ENCODE results near the gene SLCO4A1. TPM values are rescaled to one million over a fixed set of nuclear protein-coding genes. Genes with fewer than 3 reads are reported as not detected.

Gene SLCO4A1
- total RNA-seq, 1 donor from 2014 or later, result 0.60 TPM

DNA sequence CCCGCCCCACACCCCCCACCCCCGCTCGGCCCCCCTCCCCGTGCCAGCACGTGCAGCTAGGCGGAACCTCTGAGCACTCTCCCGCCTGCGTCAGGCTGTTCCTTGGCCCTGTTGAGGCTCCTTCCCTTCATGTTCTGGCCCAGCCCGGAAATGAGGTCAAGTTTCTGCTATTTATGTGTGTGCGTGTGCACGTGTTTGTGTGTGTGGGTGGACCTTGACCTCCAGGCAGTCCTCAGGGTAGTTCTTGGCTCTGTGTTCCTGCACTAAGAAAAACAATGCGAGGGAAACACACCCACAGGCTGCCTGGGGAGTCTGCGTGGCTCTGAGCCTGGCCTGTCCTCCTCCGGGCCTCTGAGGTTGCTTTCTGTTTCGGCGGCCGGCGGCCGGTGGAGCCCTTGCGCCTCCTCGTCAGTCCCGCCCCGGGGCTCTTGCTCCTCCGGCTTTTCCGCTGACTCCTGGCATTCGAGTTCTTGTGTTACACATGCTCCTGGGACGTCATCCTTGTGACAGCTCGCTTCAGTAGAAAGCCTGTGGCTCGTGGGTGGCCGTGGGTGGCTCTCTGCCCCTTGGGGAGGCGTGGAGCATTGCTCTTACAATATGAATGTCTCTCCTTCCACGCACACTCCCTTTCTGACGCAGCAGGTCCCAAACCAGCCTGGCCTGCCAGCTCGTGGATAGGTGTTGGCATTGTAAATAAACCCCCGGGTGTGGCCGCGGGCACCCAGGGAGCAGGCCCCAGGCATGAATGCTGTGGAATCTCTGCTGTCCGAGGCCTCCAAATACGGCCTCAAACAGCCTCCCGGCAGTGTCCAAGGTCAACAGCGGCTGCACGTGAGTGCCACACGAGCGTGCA is 10.0 kb downstream of the SLCO4A1 start:
- peak; percentile 55 to 98 for DNase-seq (ENCODE audit: low read depth in 2 of 2)

DNA sequence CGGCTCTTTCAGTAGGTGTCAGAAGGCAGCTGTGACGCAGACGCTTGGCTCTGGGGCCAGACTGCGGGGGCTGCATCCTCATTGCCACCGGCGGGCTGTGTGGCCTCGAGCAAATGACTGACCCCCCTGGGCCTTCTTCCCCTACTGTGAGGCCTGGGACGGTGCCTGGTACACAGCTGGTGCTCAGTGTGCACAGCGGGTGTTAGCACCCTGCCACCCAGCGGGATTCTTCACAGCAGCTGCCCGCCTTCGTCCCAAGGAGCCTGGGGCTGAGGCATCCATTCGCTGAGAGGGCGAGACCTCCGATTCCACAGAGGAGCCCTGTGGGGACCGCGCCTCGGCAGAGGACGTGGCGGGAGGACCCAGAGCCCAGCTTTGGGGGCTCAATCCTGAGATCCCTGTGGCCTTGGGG is 10.6 kb downstream of the SLCO4A1 start:
- no peak for DNase-seq (ENCODE audit: low read depth in 2 of 2)

DNA sequence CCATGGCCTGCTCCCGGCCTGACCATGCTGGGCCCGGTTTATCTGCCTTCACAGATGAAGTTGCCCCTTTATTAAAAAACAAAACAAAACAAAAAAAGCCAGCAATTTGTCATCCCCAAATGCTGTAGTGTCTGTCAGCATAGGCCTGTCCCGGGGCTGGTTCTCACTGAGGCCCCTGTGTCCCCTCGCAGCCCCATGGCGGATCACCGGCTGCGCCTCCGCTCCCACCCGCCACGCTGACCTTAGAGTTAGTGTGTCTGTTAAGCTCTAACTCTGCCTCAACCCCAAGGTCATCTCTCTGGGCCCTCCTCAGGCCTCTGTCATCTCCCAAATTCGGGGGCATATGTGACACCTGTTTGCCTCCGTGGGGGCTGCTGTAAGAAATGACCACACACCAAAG is 11.1 kb downstream of the SLCO4A1 start:
- DNase-seq (ENCODE audit: low read depth in 2 of 2), result no peak

DNA sequence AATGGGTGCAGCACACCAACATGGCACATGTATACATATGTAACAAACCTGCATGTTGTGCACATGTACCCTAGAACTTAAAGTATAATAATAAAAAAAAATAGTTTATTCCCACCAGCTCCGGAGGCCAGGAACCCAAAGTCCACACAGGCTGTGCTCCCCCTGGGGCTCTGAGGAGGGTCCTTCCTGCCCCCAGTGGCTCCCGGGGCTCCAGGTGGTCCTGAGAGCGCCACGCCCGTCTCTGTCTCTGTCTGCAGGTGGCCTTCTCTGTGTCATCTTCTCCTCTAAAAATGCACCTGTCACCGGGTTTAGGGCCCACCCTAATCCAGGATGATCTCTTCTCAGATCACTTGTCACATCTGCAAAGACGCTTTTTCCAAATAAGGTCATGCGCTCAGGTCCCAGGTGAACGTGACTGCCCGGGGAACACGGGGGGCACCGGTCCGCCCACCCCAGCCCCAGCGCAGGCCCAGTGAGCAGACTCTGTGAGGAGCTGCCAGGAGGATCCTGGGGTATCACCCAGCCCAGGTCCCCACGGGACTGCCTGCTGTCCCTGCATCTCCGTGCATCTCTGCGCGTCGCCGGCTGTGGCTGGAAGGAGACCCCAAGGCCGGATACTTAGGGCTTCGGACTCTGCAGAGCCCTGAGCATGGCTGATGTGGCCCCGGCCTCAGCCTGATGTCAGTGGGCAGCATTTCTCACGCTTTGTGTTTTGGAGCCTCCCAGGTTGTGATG is 11.8 kb downstream of the SLCO4A1 start:
- no peak for DNase-seq (ENCODE audit: low read depth in 2 of 2)

DNA sequence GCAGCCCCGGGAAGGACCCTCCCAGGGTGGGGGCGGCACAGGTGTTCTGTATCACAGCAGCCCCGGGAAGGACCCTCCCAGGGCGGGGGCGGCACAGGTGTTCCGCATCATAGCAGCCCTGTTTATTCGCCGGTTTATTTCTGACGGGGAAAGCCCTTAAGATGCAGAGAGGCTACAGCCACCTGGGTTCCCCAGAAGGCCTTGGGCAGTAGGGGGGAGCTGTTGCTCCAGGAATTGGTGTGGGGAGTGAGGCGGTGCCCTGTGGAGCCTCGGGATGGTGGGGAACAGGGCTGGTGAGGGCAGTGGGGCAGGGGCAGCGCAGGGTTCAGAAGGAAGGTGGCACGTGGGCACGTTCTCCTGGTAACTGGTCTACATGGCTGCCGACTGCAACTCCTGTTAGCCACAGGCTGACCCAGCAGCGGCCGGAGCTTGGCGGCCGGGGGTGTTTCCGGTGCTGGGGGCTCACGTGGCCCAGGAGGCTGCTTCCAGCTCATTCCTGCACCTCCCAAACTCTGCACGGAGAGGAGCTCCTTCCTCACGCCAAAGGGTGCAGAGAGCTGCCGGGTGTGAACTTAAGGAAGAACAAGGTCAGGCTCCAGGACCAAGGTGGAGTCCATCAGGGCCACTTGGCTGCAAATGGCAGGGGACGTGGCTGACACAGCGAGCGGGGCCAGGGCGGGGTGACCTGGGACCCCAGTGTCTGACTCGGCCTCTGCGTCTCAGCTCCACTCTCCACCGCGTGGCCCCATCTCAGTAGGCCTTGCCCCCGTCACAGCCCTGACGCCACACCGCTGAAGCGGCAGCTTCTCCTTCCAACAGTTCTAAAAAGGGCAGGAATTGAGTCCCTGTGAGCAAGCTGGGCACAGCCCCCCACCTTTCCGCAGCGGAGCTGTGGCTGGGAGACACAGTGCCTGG is 13.2 kb downstream of the SLCO4A1 start:
- DNase-seq (ENCODE audit: low read depth in 2 of 2), result no peak

DNA sequence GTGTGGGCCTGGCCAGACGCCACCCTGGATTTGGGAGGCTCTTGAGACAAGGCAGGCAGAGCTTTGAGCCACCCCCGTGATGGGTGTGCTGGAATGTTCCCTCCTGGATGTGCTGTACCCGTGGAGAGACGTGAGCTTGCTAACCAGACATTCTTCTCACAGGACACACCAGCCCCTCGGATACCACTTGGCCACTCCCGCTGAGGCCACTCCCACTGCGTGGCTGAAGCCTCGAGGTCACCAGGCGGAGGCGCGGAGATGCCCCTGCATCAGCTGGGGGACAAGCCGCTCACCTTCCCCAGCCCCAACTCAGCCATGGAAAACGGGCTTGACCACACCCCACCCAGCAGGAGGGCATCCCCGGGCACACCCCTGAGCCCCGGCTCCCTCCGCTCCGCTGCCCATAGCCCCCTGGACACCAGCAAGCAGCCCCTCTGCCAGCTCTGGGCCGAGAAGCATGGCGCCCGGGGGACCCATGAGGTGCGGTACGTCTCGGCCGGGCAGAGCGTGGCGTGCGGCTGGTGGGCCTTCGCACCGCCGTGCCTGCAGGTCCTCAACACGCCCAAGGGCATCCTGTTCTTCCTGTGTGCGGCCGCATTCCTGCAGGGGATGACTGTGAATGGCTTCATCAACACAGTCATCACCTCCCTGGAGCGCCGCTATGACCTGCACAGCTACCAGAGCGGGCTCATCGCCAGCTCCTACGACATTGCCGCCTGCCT is 14.1 kb downstream of the SLCO4A1 start:
- no peak for DNase-seq (ENCODE audit: low read depth in 2 of 2)

DNA sequence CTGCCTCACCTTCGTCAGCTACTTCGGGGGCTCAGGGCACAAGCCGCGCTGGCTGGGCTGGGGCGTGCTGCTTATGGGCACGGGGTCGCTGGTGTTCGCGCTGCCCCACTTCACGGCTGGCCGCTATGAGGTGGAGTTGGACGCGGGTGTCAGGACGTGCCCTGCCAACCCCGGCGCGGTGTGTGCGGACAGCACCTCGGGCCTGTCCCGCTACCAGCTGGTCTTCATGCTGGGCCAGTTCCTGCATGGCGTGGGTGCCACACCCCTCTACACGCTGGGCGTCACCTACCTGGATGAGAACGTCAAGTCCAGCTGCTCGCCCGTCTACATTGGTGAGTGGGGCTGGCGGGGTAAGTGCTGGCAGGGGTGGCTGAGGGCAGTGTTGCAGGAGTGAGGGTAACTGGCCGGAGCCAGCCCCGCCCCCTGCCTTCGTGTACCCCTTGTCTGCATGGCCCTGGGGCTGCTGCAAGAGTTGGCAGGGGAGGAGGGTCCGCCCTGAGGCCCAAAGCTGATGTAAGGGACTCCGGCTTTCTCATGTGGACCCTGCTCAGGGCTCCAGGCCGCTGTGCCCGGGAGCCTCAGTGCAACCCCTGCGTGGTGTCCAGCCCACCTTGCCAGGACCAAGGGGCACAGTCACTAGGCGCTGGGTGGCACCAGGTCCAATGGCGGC is 14.8 kb downstream of the SLCO4A1 start:
- no peak for DNase-seq (ENCODE audit: low read depth in 2 of 2)

DNA sequence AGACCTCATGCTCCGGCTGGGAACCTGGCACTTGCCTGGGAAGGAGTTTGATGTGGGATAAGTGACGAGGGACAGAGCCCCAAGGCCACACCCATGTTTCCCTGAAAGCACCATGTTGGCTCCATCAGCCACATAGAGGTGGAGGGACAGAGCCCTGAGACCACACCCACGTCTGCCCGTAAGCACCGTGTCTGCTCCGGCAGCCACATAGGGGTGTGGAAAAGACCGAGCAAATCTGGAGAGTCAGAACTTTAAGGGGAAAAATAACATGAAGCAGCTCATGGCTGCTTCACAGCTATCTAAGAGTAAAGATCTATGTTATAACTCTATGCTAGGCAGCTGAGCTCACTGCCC is 15.3 kb downstream of the SLCO4A1 start:
- no peak for DNase-seq (ENCODE audit: low read depth in 2 of 2)

DNA sequence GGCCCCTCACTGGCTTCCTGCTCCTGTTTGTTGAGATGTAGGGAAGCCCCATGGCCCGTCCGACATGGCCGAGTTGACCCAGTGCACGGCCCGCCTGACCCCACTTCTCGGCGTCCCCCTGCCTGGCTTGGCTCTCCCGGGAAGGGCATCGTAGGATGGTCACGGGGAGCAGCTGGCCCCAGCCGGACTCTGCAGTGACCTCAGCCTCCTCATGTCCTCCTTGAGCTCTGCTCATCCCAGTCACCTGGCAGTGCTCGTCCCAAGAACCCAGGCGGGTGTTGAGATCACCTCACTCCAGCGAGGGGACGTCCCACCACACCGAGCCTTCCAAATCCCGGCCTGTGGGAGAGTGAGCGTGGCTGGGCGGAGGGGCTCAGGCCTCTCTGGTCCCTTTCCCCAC is 15.7 kb downstream of the SLCO4A1 start:
- no peak for DNase-seq (ENCODE audit: low read depth in 2 of 2)

DNA sequence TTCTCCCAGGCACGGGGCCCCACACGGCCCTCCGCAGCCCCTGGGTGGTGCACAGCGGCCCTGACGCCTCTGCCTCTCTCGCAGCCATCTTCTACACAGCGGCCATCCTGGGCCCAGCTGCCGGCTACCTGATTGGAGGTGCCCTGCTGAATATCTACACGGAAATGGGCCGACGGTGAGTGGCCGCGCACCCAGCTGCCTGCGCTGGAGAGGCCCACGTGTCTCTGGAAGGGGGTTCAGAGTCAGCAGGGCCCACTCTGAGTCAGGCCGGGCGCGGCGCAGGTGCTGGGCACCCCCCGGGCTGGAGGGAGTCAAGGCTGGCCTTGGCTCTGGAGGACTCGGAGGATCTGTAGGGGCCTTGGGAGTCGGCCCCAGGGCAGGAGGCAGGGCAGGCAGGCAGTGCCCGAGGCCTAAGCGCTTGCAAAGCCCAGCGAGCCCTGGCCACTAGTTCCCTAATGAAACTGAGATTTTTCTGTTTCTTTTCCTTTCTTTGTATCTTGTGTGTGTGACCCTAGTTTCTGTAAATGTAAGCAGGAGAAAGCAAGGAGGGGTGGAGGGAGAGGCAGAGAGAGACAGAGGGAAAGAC is 16.4 kb downstream of the SLCO4A1 start:
- DNase-seq (ENCODE audit: low read depth in 2 of 2), result no peak

DNA sequence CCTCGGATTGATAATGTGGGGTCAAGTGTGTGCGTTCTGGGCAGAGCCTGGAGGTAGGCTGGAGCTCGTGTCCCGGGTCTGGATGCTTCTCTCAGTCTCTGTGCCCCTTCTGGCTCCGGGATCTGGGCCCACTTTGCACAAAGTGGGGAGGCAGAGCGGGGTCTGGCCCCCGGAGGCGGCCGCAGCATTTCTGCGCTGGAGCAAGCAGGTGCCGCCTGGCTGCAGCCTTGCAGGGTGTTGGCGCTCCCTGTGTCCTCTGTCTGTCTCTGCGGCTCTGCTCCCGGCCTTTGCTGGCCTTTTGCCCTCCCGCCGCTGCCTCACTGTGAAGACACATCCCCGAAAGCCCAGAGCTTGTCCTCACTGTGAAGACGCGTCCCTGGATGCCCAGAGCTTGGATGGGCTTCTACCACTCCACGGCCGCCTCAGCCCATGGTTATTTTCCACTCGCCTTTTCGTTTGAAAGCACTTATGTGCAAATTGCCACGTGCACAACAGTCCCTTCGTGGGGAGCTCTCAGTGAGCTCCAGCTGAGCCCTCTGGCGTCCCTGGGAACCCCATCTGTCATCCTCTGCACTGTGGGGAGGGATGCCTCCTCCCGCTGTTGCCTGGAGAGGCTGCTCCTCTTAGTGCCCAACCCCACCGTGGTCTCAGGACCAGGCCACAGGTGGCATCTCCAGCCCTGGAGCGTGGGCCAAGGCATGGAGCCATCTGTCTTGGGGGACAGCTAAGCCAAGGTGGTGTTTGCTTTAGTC is 17.4 kb downstream of the SLCO4A1 start:
- no peak for DNase-seq (ENCODE audit: low read depth in 2 of 2)

DNA sequence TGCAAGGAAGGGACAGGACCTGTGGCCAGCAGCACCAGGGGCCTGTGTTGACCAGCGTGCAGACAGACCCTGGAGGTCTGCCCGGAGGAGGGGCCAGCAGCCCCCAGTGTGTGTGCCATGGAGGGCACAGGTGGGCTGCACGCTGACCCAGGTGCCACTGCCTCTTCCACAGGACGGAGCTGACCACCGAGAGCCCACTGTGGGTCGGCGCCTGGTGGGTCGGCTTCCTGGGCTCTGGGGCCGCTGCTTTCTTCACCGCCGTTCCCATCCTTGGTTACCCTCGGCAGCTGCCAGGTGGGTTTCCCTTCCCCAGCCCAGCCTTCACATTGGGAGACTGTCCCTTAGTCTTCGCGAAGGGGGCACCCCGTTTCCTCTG is 17.9 kb downstream of the SLCO4A1 start:
- no peak for DNase-seq (ENCODE audit: low read depth in 2 of 2)

DNA sequence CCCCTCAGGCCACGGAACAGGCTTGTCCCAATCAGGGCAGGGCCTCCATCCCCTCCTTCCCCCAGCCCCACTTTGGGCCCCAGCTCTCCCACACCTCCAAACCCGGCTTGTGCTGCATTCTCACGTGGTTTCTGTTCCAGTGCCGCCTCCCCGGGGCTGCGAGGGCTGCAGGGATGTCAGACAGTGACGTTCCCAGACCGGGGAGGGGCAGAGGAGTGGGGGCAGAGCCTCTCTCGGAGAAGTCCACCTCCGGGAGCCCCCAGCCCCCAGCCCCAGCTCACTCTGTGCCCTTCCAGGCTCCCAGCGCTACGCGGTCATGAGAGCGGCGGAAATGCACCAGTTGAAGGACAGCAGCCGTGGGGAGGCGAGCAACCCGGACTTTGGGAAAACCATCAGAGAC is 18.5 kb downstream of the SLCO4A1 start:
- DNase-seq (ENCODE audit: low read depth in 2 of 2), result no peak

DNA sequence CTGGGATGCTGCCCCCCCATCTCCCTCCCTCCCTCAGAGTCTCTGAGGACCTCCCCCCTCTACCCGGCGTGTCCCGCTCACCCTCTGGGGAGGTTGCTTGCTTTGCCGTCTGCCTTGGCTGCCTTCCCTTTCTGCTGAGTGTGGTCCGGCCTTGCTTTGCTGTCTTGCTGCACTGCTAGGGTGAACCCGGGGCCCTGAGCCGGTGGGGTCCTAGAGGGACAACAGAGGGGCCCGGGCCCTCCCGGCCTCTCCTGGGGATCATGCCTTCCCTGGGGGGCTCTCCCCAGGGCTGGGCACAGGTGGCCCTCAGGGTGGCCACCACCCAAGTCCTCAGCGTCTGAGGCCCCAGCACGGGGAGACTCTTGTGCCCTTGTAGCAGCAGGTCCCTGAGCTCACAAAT is 19.3 kb downstream of the SLCO4A1 start:
- DNase-seq (ENCODE audit: low read depth in 2 of 2), result no peak

DNA sequence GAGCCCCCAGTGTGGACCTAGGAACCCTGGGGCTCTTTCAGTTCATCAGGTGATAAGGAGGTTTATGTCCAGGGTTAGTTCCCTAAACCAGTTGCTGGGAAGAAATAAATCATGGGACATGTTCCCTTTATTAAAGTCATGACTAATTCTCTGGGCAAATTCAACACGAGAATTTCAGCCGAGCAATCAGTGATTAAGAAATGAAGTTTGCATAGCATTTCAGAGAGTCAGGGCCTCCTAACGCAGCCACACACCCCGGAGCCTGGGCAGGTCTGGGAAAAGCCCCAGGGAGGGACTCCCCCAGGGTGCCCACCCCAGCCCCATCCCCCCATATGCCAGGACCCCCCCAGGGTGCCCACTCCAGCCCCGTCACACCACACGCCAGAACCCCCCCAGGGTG is 20.1 kb downstream of the SLCO4A1 start:
- DNase-seq (ENCODE audit: low read depth in 2 of 2), result no peak

DNA sequence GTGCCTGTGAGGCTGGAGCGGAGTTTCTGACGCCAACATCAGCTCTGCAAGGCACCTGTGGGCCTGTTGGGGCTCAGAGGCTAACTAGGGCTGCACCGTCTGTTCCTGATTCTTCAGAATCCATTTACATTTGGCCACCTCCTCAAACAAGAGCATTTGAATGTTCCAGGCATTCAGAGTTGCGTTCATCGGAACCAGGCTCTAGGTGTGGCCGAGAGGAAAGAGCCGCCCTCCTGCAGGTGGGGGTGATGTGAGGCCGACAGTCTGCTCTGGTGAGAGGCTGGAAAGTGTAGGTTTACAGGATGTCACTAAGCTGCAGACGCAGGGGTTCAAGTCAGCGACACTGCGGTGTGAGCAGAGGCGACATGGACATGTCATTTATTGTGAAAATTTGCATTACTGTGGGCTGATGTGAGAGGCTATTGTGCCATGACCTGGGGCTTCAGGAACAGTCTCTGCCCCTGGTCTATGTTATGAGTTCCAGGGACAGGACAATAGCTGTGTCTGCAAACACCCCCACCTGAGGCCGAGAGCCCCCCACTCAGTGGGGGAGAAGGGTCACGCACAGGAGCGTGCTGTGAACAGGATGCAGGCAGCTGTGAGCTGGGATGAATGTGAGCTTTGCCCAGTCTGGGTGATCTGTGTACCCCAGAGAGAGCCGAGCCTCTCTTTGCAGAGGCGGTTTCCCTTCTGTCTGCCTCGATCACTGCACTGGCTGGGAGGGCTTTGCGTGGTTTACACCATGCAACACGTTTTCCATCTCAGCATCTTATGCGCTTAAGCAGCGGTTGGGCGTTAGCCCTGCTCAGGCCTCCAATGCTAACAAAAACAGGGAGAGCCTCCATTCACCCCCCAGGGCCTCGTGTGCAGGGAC is 21.1 kb downstream of the SLCO4A1 start:
- no peak for DNase-seq (ENCODE audit: low read depth in 2 of 2)

DNA sequence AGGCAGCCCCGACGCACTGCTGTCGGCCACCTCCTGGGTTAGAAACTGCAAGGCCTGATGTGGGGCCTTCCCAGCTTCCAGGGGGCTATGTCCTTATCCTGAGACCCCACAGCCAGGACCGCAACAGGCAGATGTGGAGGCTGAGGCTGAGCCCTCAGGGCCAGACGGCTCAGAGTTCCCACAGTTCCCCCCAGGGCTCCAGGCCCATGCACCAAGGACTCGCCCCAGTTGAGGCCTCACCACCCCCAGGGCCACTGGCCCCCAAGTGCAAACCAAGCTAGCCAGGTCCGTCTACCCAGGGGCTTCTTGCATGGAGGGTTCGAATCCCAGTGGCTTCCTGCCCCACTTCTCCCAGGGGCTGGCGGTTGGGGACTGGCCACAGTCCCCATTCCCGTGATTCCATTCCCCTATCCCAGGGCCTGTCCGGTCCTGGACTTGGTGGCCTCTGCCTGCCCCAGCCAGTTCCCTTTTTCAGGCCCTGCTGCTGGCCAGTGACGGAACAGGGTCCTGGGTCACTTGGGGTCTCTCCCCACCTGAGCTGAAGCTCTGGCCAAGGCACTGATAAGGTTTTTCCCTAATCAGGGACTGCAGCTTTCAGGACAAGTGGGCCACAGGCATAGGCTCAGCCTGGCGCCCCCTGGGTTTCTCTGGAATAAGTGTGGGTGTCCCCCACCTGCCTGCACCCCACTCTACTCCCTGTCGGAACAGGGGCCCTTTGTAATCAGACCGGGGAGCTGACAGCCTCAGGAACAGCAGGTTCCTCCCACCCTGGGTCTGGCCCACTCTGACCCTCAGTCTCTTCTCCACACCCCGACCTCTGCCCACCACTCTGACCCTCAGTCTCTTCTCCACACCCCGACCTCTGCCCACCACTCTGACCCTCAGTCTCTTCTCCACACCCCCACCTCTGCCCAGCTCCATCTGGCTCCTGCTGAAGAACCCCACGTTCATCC is 22.0 kb downstream of the SLCO4A1 start:
- DNase-seq (ENCODE audit: low read depth in 2 of 2), result no peak

Data from lung microvascular endothelial cell (primary cell).